ENCODE data around the gene LIN54. TPM values are rescaled to one million over a fixed set of nuclear protein-coding genes. Genes with fewer than 3 reads are reported as not detected.

LIN54 gene
- total and polyA plus RNA-seq, 2 of the 13 experiments (the other 11 are each of a cell fraction or from before 2014, with no cell fraction given): 25.2 to 32.9 TPM

- TF ChIP-seq ZNF282 (IDR thresholded peaks at IDR 0.05; ENCODE audit: partially characterized antibody) (no peak), NONO (IDR thresholded peaks at IDR 0.05) (no peak), NONO (CRISPR knock-in tag; conservative IDR thresholded peaks at IDR 0.05) (peak; percentile 88), ZNF550 (CRISPR knock-in tag; IDR thresholded peaks at IDR 0.05; ENCODE audit: borderline replicate concordance) (0 out of 2 replicates have a peak, but pooled peaks have one; percentile 57), HNF4A (CRISPR knock-in tag; IDR thresholded peaks at IDR 0.05) (peak; percentile 96), ZNF224 (CRISPR knock-in tag; IDR thresholded peaks at IDR 0.05) (peak; percentile 66), ZNF44 (CRISPR knock-in tag; IDR thresholded peaks at IDR 0.05) (peak; percentile 93), SIX4 (CRISPR knock-in tag; IDR thresholded peaks at IDR 0.05) (peak; percentile 52), ZFP36L1 (CRISPR knock-in tag; IDR thresholded peaks at IDR 0.05) (no peak; the same call in 1 of the 2 replicates), ZNF414 (CRISPR knock-in tag; IDR thresholded peaks at IDR 0.05) (0 out of 2 replicates have a peak, but pooled peaks have one; percentile 5), ZNF776 (CRISPR knock-in tag; IDR thresholded peaks at IDR 0.05) (peak; percentile 32; the same call in 1 of the 2 replicates), SAFB2 (CRISPR knock-in tag; IDR thresholded peaks at IDR 0.05; ENCODE audit: borderline replicate concordance, low read depth) (no peak; the same call in 1 of the 2 replicates), RXRA (CRISPR knock-in tag; IDR thresholded peaks at IDR 0.05) (peak; percentile 85), HOXA5 (CRISPR knock-in tag; IDR thresholded peaks at IDR 0.05) (peak; percentile 45), ELK4 (CRISPR knock-in tag; IDR thresholded peaks at IDR 0.05; ENCODE audit: borderline replicate concordance) (no peak), ZHX1 (CRISPR knock-in tag; IDR thresholded peaks at IDR 0.05; ENCODE audit: low read depth) (peak; percentile 61; the same call in 1 of the 2 replicates), DR1 (CRISPR knock-in tag; IDR thresholded peaks at IDR 0.05) (peak; percentile 89), TARDBP (CRISPR knock-in tag; IDR thresholded peaks at IDR 0.05) (peak; percentile 90), ZNF547 (CRISPR knock-in tag; IDR thresholded peaks at IDR 0.05) (peak; percentile 93), FIP1L1 (IDR thresholded peaks at IDR 0.05; ENCODE audit: borderline replicate concordance, insufficient read depth, low read depth, low read length) (no peak), GLI4 (CRISPR knock-in tag; IDR thresholded peaks at IDR 0.05; ENCODE audit: borderline replicate concordance) (peak; percentile 53; the same call in 1 of the 2 replicates), ZNF749 (CRISPR knock-in tag; IDR thresholded peaks at IDR 0.05; ENCODE audit: borderline replicate concordance) (peak; percentile 38; the same call in 1 of the 2 replicates)
Measured at GRCh38 chr4:83034630-83035494, 24.2 kb upstream of the LIN54 start, which contains the start of gene COPS4 (continued).
